IPS DF 6.9 (cell line): Measurements from ENCODE around the gene STMND1.
A peak's percentile ranks its signal among the peaks of the same experiment; 100 is the strongest.

Experiments used
- DNase-seq: peaks from one replicate; pipeline ENCODE4 v3.0.0-alpha.2; 2013; ENCODE audit warnings: low read depth, low spot score
- H3K27ac ChIP-seq: one replicate; pipeline ENCODE4 v1.5.1; 2013; ENCODE audit warnings: low read length, control low read depth
- H3K27me3 ChIP-seq: 2 replicates; pipeline ENCODE4 v1.6.1; 2013; ENCODE audit warnings: mild to moderate bottlenecking, low read length; ENCODE audit not compliant: control insufficient read depth, insufficient read depth
- H3K36me3 ChIP-seq: 2 replicates; pipeline ENCODE4 v1.6.1; 2013; ENCODE audit warnings: low read length; ENCODE audit not compliant: control insufficient read depth, insufficient read depth
- H3K4me1 ChIP-seq: 2 replicates; pipeline ENCODE4 v1.6.1; 2013; ENCODE audit warnings: low read length; ENCODE audit not compliant: control insufficient read depth, insufficient read depth
- H3K4me3 ChIP-seq: 2 replicates; pipeline ENCODE4 v1.5.1; 2013; ENCODE audit warnings: mild to moderate bottlenecking, low read length
- H3K9me3 ChIP-seq: 2 replicates; pipeline ENCODE4 v1.6.1; 2013; ENCODE audit warnings: low read length, inconsistent platforms; ENCODE audit not compliant: control insufficient read depth, insufficient read depth
- WGBS: extraction: QIAGEN DNeasy Blood & Tissue Kit; methylation state at CpG from one replicate; pipeline ENCODE4 v1.1.7; 2013; ENCODE audit warnings: mixed read lengths, missing lambda C conversion rate; ENCODE audit not compliant: insufficient read length, insufficient coverage; 5-methylcytosine and 5-hydroxymethylcytosine counted together

STMND1 gene

DNA sequence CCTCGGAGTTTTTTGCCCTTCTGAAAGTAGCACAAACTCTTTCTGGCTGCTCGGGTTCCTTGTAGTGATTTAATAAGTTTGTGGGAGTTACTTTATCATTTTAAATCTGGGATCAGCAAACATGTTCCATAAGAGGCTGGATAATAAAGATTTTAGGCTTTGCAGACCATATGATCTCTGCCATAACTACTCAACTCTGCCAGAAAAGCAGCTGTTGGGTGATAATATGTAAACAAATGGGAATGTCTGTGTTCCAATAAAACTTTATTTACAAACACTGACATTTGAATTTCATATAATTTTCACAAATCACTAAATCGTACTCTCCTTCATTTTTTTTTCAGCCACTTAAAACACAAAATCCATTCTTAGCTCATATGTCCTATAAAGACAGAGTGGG is 3.9 kb upstream of the STMND1 start:
- peaks cover 6% of the 10 kb centered on the region; the same call in 1 of the 2 replicates for H3K27me3 ChIP-seq
- H3K27ac ChIP-seq: no peak overlapping the region
- no peak for DNase-seq
- H3K4me3 ChIP-seq: no peak overlapping the region
- no peaks in the 10 kb centered on the region for H3K36me3 ChIP-seq
- 0 out of 2 replicates have a peak, but pooled peaks cover 1% of the 10 kb centered on the region for H3K4me1 ChIP-seq
- 100% methylated on average over 1 of the region's 3 CpGs for whole genome bisulfite sequencing
- H3K9me3 ChIP-seq: no peaks in the 10 kb centered on the region

DNA sequence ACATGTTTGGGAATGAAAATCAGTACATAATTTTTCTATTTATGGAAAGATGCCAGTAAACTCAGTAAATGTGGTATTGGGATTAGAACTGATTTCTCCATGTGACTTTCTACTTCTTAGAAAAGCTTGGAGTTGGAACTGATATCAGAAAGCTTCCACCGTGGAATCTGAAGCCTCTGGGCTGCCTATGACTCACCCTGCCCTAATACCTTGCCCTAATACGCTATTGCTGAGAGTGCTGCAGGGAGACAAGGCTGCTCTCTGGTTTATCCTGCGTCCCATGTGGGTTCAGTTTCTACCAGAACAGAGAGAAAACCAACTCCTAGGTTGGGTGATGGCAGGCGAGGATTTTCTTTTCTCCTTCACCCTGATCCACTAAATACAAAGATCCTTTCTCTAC is 3.3 kb upstream of the STMND1 start:
- Histone ChIP-seq H3K4me3 (no peak overlapping the region), H3K9me3 (no peaks in the 10 kb centered on the region), H3K4me1 (0 out of 2 replicates have a peak, but pooled peaks cover 1% of the 10 kb centered on the region), H3K27me3 (peaks cover 8% of the 10 kb centered on the region; the same call in 1 of the 2 replicates), H3K27ac (no peak overlapping the region), H3K36me3 (no peaks in the 10 kb centered on the region)
- no CpG with 5 or more reads among the region's 4 CpGs for WGBS
- DNase-seq: no peak

DNA sequence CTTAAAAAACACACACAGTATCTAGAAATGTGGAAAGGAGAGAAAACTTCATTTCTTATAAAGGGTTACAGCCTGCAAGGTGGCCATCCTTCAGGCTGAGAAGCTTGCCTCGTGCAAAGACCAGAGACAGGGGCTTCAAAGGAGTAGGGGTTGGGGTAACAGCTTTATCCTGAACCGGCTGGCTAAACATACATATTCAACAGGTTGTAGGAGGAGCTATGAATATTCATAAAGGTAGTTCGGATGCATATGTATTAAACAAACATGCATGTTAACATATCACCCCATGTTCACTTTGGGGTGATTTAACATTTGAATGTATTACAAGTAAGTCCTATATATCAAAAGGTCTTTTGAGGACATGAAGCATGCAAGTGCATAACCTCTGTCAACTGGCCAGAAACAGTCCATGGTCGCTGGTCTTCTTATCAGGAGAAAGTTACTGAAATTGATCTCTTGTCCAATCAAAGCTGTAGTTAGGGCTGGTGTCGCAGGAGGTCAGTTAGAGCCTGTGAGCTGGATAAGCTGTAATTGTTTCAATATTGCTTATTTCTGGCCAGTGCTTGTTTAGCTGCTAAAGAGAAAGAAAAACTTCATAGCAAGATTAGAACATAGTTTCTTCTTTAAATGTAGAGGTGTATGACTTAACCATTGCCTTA is 2.3 kb upstream of the STMND1 start:
- Histone ChIP-seq H3K36me3 (no peaks in the 10 kb centered on the region), H3K27ac (no peak overlapping the region), H3K27me3 (peaks cover 8% of the 10 kb centered on the region; the same call in 1 of the 2 replicates), H3K9me3 (no peaks in the 10 kb centered on the region), H3K4me1 (no peaks in the 10 kb centered on the region), H3K4me3 (no peak overlapping the region)
- WGBS: no CpG with 5 or more reads among the region's 5 CpGs
- DNase-seq: no peak

DNA sequence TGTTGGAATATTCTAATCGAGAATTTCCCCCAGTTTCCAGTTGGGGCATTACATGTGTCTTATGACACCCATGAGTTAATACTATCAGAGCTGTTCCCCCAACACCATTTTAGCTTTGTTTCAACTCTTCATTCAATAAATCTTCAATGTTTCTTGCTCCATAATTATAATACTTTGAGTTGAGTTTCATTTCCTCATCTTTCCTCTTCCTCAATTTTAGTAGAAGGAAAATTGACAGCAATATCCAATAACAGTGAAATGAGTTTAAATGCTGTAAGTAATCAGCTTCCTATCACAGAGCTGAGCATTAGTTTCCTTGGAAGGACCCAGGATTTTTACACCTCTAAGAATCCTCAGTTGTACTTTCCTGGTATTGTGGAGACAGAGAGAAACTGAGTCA is 1.0 kb upstream of the STMND1 start:
- H3K27ac ChIP-seq: no peak overlapping the region
- H3K9me3 ChIP-seq: no peaks in the 10 kb centered on the region
- H3K4me1 ChIP-seq: no peaks in the 10 kb centered on the region
- WGBS: no CpG with 5 or more reads among the region's 1 CpG
- H3K27me3 ChIP-seq: peaks cover 8% of the 10 kb centered on the region; the same call in 1 of the 2 replicates
- no peak for DNase-seq
- H3K4me3 ChIP-seq: no peak overlapping the region
- no peaks in the 10 kb centered on the region for H3K36me3 ChIP-seq

DNA sequence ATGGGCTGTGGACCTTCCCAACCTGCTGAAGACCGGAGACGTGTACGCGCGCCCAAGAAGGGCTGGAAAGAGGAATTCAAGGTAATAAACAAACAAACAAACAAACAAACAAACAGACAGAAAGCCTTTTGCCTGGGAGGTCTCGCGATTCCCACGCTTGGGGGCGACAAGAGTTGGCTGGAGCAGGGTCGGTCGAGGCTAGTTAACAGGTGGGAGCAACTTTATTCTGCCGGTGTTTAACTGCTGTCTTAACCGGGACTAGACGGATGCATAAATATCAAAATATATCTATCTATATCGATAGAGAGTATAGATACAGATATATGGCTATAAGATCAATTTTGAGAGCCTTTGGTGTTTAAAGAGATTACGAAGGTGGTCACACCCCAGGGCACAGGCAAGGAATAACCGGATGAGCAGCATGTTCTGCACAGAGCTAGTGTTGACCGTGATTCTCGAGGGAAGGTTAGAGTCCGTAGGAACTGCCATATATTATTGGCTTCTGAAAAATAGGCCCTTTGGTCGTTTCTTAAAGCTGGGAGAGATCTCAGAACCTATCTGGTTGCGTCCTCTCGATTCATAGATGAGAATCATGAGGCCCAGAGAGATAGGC is 514 bp downstream of the STMND1 start:
- H3K9me3 ChIP-seq: no peaks in the 10 kb centered on the region
- DNase-seq: no peak
- no peaks in the 10 kb centered on the region for H3K36me3 ChIP-seq
- WGBS: no CpG with 5 or more reads among the region's 23 CpGs
- peaks cover 8% of the 10 kb centered on the region; the same call in 1 of the 2 replicates for H3K27me3 ChIP-seq
- no peaks in the 10 kb centered on the region for H3K4me1 ChIP-seq
- H3K4me3 ChIP-seq: peak overlapping the region; percentile 45; the same call in 1 of the 2 replicates
- H3K27ac ChIP-seq: no peak overlapping the region

DNA sequence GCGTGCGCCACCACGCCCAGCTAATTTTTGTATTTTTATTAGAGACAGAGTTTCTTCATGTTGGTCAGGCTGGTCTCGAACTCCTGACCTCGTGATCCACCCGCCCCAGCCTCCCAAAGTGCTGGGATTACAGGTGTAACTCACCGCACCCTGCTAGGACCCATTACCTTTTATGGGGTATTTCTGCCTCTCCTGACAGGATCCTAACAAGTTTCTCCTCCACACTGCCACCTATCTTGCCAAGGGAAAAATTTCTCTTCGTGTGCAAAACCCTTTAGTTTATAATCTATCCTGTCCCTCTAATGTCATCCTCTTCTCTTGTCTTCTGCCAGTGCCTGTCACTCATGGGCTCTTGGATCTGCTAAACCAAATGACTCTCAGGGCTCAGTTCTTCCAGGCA is 1.9 kb downstream of the STMND1 start:
- no peaks in the 10 kb centered on the region for H3K9me3 ChIP-seq
- H3K27ac ChIP-seq: no peak overlapping the region
- no peak for DNase-seq
- no peaks in the 10 kb centered on the region for H3K36me3 ChIP-seq
- no CpG with 5 or more reads among the region's 8 CpGs for WGBS
- no peaks in the 10 kb centered on the region for H3K4me1 ChIP-seq
- no peak overlapping the region for H3K4me3 ChIP-seq
- H3K27me3 ChIP-seq: peaks cover 8% of the 10 kb centered on the region; the same call in 1 of the 2 replicates

DNA sequence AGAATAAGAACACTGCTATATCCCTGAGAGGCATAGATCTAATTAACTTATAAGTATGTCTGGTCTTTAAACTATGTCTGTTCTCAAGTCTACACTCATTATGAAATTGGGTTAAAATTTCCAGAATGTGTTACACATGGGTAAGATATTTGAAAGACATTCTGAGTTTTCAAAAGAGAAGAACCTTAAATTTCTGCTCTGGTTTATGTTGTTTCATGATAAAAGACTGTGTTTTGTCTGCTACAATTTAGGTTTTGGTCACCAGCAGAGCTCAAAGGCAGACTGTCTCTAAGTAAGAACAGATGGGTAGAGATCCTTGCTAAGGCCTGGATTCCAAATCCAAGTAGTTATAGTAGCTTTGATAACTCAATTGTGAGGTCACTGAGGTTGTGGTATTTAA is 6.0 kb downstream of the STMND1 start:
- peaks cover 3% of the 10 kb centered on the region; the same call in 1 of the 2 replicates for H3K27me3 ChIP-seq
- no peaks in the 10 kb centered on the region for H3K9me3 ChIP-seq
- H3K27ac ChIP-seq: no peak overlapping the region
- H3K4me3 ChIP-seq: no peak overlapping the region
- no peaks in the 10 kb centered on the region for H3K36me3 ChIP-seq
- no peak for DNase-seq
- H3K4me1 ChIP-seq: no peaks in the 10 kb centered on the region

DNA sequence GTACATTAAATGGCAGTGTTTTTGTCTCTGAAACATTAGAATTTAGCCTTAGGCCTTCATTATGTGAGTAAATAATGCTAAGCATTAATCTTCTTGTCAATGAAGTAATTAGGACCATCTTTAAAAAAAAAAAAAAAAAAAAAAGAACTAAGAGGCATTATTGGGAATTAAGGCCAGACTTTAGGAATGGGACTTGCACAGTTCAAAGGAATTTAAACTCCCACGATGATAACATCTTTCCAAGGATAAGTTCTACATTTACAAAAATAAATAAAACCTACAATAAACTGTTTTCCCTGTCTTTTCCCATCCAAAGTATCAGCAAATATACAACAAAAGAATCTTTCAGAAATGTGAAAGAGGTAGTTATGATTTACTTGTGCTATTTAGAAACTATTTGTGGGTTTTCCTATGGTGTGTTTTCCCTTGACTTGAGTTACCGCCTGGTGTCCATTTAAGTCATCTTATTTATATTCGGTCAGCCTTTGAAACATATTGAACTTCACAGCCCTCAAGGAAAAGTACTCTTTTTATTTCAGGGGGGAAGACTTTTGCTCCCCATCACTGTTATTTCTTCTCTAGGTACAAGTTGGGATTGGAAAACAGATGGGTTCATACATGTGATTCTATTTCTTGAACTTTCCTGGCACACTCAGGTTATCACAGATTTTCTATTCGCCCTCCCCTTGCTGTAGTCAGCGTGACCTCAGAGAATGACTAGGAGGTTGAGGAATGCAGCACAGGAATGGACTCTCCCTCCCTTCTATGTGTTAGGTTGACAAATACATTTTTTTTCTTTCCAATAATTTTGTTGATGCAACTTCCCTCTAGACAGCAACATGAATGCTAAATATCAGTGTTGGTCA is 13.6 kb downstream of the STMND1 start:
- no peak overlapping the region for H3K4me3 ChIP-seq
- no peaks in the 10 kb centered on the region for H3K36me3 ChIP-seq
- WGBS: no CpG with 5 or more reads among the region's 5 CpGs
- no peaks in the 10 kb centered on the region for H3K27me3 ChIP-seq
- no peak for DNase-seq
- H3K27ac ChIP-seq: no peak overlapping the region
- no peaks in the 10 kb centered on the region for H3K9me3 ChIP-seq
- H3K4me1 ChIP-seq: no peaks in the 10 kb centered on the region

DNA sequence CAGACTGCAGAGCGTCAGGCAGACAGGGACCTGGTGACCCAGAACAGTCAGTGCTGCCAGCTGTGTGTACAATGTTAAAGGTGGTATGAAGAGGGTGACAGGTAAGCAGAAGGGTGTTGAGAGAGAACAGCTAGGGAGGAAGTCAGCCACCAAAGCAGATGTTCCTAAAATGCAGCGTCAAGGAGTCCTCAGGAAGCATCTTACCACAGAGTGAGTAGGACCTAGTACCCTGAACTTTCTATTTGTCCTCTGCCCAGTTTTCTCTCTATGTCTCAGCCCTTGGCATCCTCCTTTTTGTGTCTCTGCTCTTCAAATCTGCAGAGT is 14.2 kb downstream of the STMND1 start:
- Histone ChIP-seq H3K4me3 (no peak overlapping the region), H3K27ac (no peak overlapping the region), H3K36me3 (no peaks in the 10 kb centered on the region), H3K27me3 (no peaks in the 10 kb centered on the region), H3K9me3 (no peaks in the 10 kb centered on the region), H3K4me1 (no peaks in the 10 kb centered on the region)
- no CpG with 5 or more reads among the region's 2 CpGs for WGBS
- DNase-seq: no peak

DNA sequence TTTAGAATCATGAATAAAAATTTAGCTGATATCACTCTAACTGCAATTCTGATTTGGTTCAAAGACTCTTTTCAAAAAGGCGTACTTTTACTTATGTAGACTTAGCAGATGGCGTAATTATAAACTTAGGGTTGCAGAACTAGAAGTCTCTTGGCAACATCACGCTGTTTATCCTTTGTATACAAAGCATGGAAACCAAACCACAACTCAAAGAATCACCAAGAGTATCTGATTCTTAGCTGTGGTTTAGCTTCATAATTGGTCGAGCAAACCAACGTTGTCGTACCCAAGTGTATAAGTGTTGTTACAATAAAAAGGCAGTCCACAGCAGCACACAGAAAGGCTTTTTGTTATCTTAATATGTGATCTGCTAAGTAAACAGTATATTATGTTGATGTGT is 18.2 kb downstream of the STMND1 start:
- Histone ChIP-seq H3K4me1 (no peaks in the 10 kb centered on the region), H3K36me3 (no peaks in the 10 kb centered on the region), H3K27me3 (no peaks in the 10 kb centered on the region), H3K9me3 (no peaks in the 10 kb centered on the region), H3K4me3 (no peak overlapping the region), H3K27ac (no peak overlapping the region)
- WGBS: no CpG with 5 or more reads among the region's 6 CpGs
- DNase-seq: no peak
